Mesothelial cell of epicardium (in vitro differentiated cells): Measurements from ENCODE around the gene SKOR2. TPM values are rescaled to one million over a fixed set of nuclear protein-coding genes. Genes with fewer than 3 reads are reported as not detected.
"Not testable (repeated sequence)": the region's sequence is repeated elsewhere in the genome, so short reads cannot be mapped to it uniquely, and the experiment has no call there.

ENCODE experiments used
- DNase-seq, 2 experiments: peaks; one replicate each; pipeline ENCODE4 v3.0.0; 2021; ENCODE audit warnings: low spot score in 2 of 2; ENCODE audit not compliant: unreplicated experiment in 2 of 2
- H3K27ac Mint-ChIP-seq: 2 replicates; pipeline ENCODE4 v1.8.0; 2021; ENCODE audit warnings: mixed read lengths
- H3K27me3 Mint-ChIP-seq: 2 replicates; pipeline ENCODE4 v1.8.0; 2021; ENCODE audit warnings: low read depth, mixed read lengths
- H3K36me3 Mint-ChIP-seq: 2 replicates; pipeline ENCODE4 v1.8.0; 2021; ENCODE audit warnings: mixed read lengths
- H3K4me1 Mint-ChIP-seq: 2 replicates; pipeline ENCODE4 v1.8.0; 2021; ENCODE audit warnings: mixed read lengths
- H3K4me3 Mint-ChIP-seq: 2 replicates; pipeline ENCODE4 v1.8.0; 2021; ENCODE audit warnings: mild to moderate bottlenecking, moderate library complexity, mixed read lengths
- H3K9me3 Mint-ChIP-seq: 2 replicates; pipeline ENCODE4 v1.8.0; 2021; ENCODE audit warnings: mixed read lengths
- total RNA-seq: library from RNA; stranded (reverse); gene quantifications from 3 replicates; pipeline ENCODE4 v1.2.1, GENCODE V29; 2021
- TF ChIP-seq, protein P1 (sequence below): fragments of 200-600 bp; sonication (generic); IDR thresholded peaks from one replicate; pipeline ENCODE4 v1.5.0; 2021; ENCODE audit warnings: antibody characterized with exemption; ENCODE audit not compliant: unreplicated experiment

The SKOR2 gene
- total RNA-seq, 1 donor from 2014 or later = not detected

- no peaks in the 10 kb centered on the region for H3K9me3 Mint-ChIP-seq
- H3K27me3 Mint-ChIP-seq = peaks cover 6% of the 10 kb centered on the region
- H3K27ac Mint-ChIP-seq = no peak overlapping the region
- no peak for DNase-seq
- no peaks in the 10 kb centered on the region for H3K4me1 Mint-ChIP-seq
- TF ChIP-seq, protein P1, sequence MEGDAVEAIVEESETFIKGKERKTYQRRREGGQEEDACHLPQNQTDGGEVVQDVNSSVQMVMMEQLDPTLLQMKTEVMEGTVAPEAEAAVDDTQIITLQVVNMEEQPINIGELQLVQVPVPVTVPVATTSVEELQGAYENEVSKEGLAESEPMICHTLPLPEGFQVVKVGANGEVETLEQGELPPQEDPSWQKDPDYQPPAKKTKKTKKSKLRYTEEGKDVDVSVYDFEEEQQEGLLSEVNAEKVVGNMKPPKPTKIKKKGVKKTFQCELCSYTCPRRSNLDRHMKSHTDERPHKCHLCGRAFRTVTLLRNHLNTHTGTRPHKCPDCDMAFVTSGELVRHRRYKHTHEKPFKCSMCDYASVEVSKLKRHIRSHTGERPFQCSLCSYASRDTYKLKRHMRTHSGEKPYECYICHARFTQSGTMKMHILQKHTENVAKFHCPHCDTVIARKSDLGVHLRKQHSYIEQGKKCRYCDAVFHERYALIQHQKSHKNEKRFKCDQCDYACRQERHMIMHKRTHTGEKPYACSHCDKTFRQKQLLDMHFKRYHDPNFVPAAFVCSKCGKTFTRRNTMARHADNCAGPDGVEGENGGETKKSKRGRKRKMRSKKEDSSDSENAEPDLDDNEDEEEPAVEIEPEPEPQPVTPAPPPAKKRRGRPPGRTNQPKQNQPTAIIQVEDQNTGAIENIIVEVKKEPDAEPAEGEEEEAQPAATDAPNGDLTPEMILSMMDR = no peak
- no peak overlapping the region for H3K4me3 Mint-ChIP-seq
- no peaks in the 10 kb centered on the region for H3K36me3 Mint-ChIP-seq
Observed at GRCh38 chr18:47172476-47172875, 79.0 kb downstream of the SKOR2 start.

DNA sequence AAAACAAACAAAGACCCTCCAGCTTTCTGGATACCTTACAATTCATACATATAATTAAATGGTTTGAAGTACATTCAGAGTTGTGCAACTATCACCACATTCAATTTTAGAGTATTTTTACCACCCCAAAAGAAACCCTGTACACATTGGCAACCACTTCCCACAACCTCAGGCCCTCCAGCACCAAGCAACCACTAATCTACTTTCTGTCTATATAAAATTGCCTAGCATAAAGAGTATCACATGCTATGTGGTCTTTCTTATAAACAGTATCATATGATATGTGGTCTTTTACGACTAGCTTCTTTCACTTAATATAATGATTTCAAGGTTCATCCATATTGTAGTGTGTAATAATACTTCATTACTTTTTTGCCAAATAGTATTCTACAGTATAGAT, 82.5 kb downstream of the SKOR2 start:
- Mint-ChIP-seq H3K4me1 (peaks cover 4% of the 10 kb centered on the region), H3K27me3 (no peaks in the 10 kb centered on the region), H3K36me3 (no peaks in the 10 kb centered on the region), H3K9me3 (no peaks in the 10 kb centered on the region), H3K4me3 (no peak overlapping the region), H3K27ac (peak overlapping the region; percentile 18)
- no peak for DNase-seq
- TF ChIP-seq, protein P1 = no peak

DNA sequence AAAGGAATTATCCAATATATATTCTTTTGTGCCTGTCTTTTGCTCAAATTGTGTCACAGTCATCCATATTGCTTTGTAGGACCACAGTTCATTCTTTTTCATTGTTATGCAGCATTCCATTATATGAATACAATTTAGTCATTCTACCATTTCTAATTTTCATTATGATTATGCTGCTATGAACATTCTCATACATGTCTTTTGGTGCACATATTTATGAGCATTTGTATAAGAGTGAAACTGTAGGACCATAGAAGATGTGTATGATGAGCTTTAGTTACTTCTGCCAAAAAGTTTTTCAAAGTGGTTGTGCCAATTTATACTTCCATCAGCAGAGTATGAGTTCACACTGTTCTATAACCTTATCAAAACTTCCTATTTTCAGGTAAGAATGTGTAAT, 83.0 kb downstream of the SKOR2 start:
- H3K9me3 Mint-ChIP-seq = no peaks in the 10 kb centered on the region

DNA sequence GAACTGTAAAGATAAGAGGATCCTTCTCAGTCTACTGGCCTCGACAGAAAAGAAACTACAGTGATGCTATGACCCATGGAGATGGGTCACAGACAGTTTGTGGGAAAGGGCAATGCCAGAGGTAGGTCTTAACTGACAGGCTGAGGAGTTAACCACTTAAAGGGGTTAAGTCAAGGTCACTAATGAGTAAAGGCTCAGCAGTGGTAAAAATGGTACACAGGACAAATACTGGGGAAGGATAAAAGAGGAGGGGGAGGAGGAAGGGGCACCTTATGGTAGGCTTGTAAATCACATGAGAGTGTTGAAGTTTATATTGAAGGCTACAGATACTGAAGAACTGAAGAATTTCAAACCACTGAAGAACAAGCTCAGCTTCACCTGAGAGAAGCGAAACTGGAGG, 85.2 kb downstream of the SKOR2 start:
- no peak for DNase-seq
- no peaks in the 10 kb centered on the region for H3K36me3 Mint-ChIP-seq
- TF ChIP-seq, protein P1 = no peak
- no peak overlapping the region for H3K27ac Mint-ChIP-seq
- H3K4me1 Mint-ChIP-seq = peaks cover 4% of the 10 kb centered on the region
- H3K27me3 Mint-ChIP-seq = no peaks in the 10 kb centered on the region
- H3K9me3 Mint-ChIP-seq = no peaks in the 10 kb centered on the region
- no peak overlapping the region for H3K4me3 Mint-ChIP-seq

More for the DNA sequence above, 83.0 kb downstream of the SKOR2 start:
- peaks cover 4% of the 10 kb centered on the region for H3K4me1 Mint-ChIP-seq
- no peak overlapping the region for H3K27ac Mint-ChIP-seq
- TF ChIP-seq, protein P1 = no peak
- no peaks in the 10 kb centered on the region for H3K36me3 Mint-ChIP-seq
- DNase-seq = no peak
- H3K4me3 Mint-ChIP-seq = no peak overlapping the region
- no peaks in the 10 kb centered on the region for H3K27me3 Mint-ChIP-seq

GRCh38 chr18:47163241-47163640, 88.2 kb downstream of the SKOR2 start:
- Mint-ChIP-seq H3K4me1 (peaks cover 7% of the 10 kb centered on the region), H3K36me3 (no peaks in the 10 kb centered on the region), H3K27ac (no peak overlapping the region), H3K4me3 (no peak overlapping the region), H3K9me3 (no peaks in the 10 kb centered on the region), H3K27me3 (no peaks in the 10 kb centered on the region)
- no peak for DNase-seq
- TF ChIP-seq, protein P1 = no peak

DNA sequence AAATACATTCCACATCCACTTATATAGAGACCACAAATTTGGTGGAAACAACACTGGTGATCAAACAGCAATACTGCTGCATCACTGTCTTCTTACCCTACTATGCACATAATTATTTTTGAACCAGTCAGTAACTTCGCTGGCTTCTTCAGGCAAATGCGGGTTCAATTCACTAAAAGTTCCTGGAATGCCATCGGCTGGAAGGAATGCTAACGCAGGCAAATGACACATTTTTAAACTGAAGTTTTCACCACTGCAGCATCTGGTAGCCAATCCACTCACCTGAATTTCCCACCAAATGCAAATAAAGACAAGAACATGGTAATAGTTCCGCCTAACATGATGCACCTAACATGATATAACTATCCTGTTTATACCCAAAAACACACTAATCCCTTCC, 91.2 kb downstream of the SKOR2 start:
- DNase-seq = no peak
- H3K36me3 Mint-ChIP-seq = no peaks in the 10 kb centered on the region
- TF ChIP-seq, protein P1 = no peak
- H3K4me3 Mint-ChIP-seq = no peak overlapping the region
- peaks cover 3% of the 10 kb centered on the region for H3K4me1 Mint-ChIP-seq
- H3K9me3 Mint-ChIP-seq = no peaks in the 10 kb centered on the region
- H3K27me3 Mint-ChIP-seq = no peaks in the 10 kb centered on the region
- H3K27ac Mint-ChIP-seq = no peak overlapping the region

GRCh38 chr18:47158404-47158803, 93.1 kb downstream of the SKOR2 start:
- not testable (repeated sequence) for H3K27me3 Mint-ChIP-seq, H3K4me3 Mint-ChIP-seq

More at GRCh38 chr18:47158404-47158803, 93.1 kb downstream of the SKOR2 start:
- not testable (repeated sequence) for H3K36me3 Mint-ChIP-seq, H3K27ac Mint-ChIP-seq, H3K4me1 Mint-ChIP-seq, DNase-seq, H3K9me3 Mint-ChIP-seq
